B cell (primary cell): ENCODE data around the gene CKAP2. TPM values are rescaled to one million over a fixed set of nuclear protein-coding genes. Genes with fewer than 3 reads are reported as not detected.
"Not testable (repeated sequence)": the region's sequence is repeated elsewhere in the genome, so short reads cannot be mapped to it uniquely, and the experiment has no call there.

Experiments
- ATAC-seq: fragments of 200-7000 bp; cut with Tn5 transposase; one replicate; pipeline ENCODE4 v1.10.0; 2021; ENCODE audit warnings: low read depth, mild to moderate bottlenecking, moderate number of reproducible peaks, moderate library complexity
- CTCF ChIA-PET: fragments of 350-600 bp; sonication (Branson Sonifier 250); formaldehyde crosslinking; loops from one replicate; lab custom pipeline; 2021; ENCODE audit warnings: antibody characterized with exemption, inconsistent platforms; lab: Charles Lee
- POLR2A ChIA-PET: fragments of 350-600 bp; sonication (Branson Sonifier 250); formaldehyde crosslinking; loops from one replicate; lab custom pipeline; 2021; ENCODE audit warnings: antibody characterized with exemption; lab: Charles Lee
- DNase-seq: peaks from one replicate; pipeline ENCODE4 v3.0.0; 2013
- H2AFZ ChIP-seq: 2 replicates; pipeline ENCODE4 v1.6.1; 2012; ENCODE audit warnings: mild to moderate bottlenecking, low read depth, low read length; ENCODE audit not compliant: insufficient read depth, poor library complexity, severe bottlenecking
- H3K27ac ChIP-seq, 2 donors: 1 replicate in 1 of 2; 2 replicates in 1 of 2; pipeline ENCODE4 v1.5.1; 2012 to 2013; ENCODE audit warnings: low read length in 2 of 2, mild to moderate bottlenecking in 2 of 2, moderate library complexity in 1 of 2
- H3K27me3 ChIP-seq, 4 experiments: fragments of 200-600 bp in 1 of 4; sonication (generic) in 1 of 4; replicated peaks in 1 of 4; 1 replicate in 2 of 4; 2 replicates in 2 of 4; pipeline versions ENCODE4 v1.6.1 to v1.7.0; 2013 to 2016; ENCODE audit warnings: low read length in 3 of 4, mild to moderate bottlenecking in 2 of 4, mixed read lengths in 1 of 4, moderate library complexity in 1 of 4; ENCODE audit not compliant: insufficient read depth in 4 of 4, control insufficient read depth in 3 of 4; ENCODE audit errors: control extremely low read depth in 1 of 4
- H3K36me3 ChIP-seq, 2 experiments: replicated peaks in 1 of 2; 1 replicate in 1 of 2; 2 replicates in 1 of 2; pipeline versions ENCODE4 v1.6.1 to v1.7.1; 2013; ENCODE audit warnings: low read length in 1 of 2; ENCODE audit not compliant: insufficient read depth in 2 of 2, control insufficient read depth in 1 of 2; ENCODE audit errors: control extremely low read depth in 1 of 2, extremely low read depth in 1 of 2
- H3K4me1 ChIP-seq, 2 donors: fragments of 200-600 bp in 1 of 2; sonication (generic) in 1 of 2; 1 replicate in 1 of 2; 2 replicates in 1 of 2; pipeline versions ENCODE4 v1.5.1 to v1.6.1; 2013 to 2017; ENCODE audit warnings: low read length in 2 of 2; ENCODE audit not compliant: control insufficient read depth in 2 of 2, insufficient read depth in 2 of 2
- H3K4me2 ChIP-seq: replicated peaks from 2 replicates; pipeline ENCODE3; 2012; ENCODE audit warnings: mild to moderate bottlenecking, low read depth, low read length; ENCODE audit not compliant: poor library complexity, severe bottlenecking
- H3K4me3 ChIP-seq, 5 experiments: fragments of 200-600 bp in 1 of 5; sonication (generic) in 1 of 5; 1 replicate in 3 of 5; 2 replicates in 2 of 5; pipeline versions ENCODE4 v1.5.1 to v1.7.0; 2011 to 2016; ENCODE audit warnings: low read length in 4 of 5, mild to moderate bottlenecking in 4 of 5, low read depth in 2 of 5, control low read depth in 1 of 5, moderate library complexity in 1 of 5; ENCODE audit not compliant: insufficient read depth in 1 of 5; ENCODE audit errors: control extremely low read depth in 1 of 5, extremely low read depth in 1 of 5
- H3K79me2 ChIP-seq: fragments of 200-600 bp; sonication (generic); one replicate; pipeline ENCODE4 v1.6.0; 2016; ENCODE audit warnings: low read length; ENCODE audit not compliant: control insufficient read depth, insufficient read depth
- H3K9ac ChIP-seq: fragments of 200-600 bp; sonication (generic); 2 replicates; pipeline ENCODE4 v1.6.1; 2017; ENCODE audit warnings: mild to moderate bottlenecking, low read length, moderate library complexity
- H3K9me3 ChIP-seq, 3 donors: one replicate each; pipeline versions ENCODE4 v1.6.1 to v1.7.1; 2013; ENCODE audit warnings: low read length in 2 of 3; ENCODE audit not compliant: control insufficient read depth in 2 of 3, insufficient read depth in 1 of 3; ENCODE audit errors: control extremely low read depth in 1 of 3
- H4K20me1 ChIP-seq: 2 replicates; pipeline ENCODE4 v1.6.0; 2012; ENCODE audit warnings: mild to moderate bottlenecking, low read length; ENCODE audit not compliant: insufficient read depth, control insufficient read depth, poor library complexity, severe bottlenecking
- H3K27ac Mint-ChIP-seq: one replicate; pipeline ENCODE4 v1.8.0; 2021; ENCODE audit warnings: mixed read lengths
- H3K27me3 Mint-ChIP-seq: one replicate; pipeline ENCODE4 v1.8.0; 2021; ENCODE audit warnings: mixed read lengths
- H3K4me1 Mint-ChIP-seq: one replicate; pipeline ENCODE4 v1.8.0; 2021; ENCODE audit warnings: mixed read lengths
- H3K4me3 Mint-ChIP-seq: one replicate; pipeline ENCODE4 v1.8.0; 2021; ENCODE audit warnings: mixed read lengths
- H3K9me3 Mint-ChIP-seq: one replicate; pipeline ENCODE4 v1.8.0; 2022; ENCODE audit warnings: mixed read lengths; ENCODE audit not compliant: insufficient read depth
- EZH2 ChIP-seq: IDR thresholded peaks from 2 replicates; pipeline ENCODE4 v1.6.1; 2012; ENCODE audit warnings: borderline replicate concordance, low read depth, mild to moderate bottlenecking, moderate library complexity, low read length; ENCODE audit not compliant: insufficient read depth, poor library complexity, severe bottlenecking
- WGBS: methylation state at CpG from one replicate; pipeline ENCODE4 v1.1.5; 2013; ENCODE audit warnings: missing lambda C conversion rate; ENCODE audit not compliant: insufficient coverage; 5-methylcytosine and 5-hydroxymethylcytosine counted together
- intact Hi-C: fragments of 100-400 bp; cut with micrococcal nuclease; formaldehyde crosslinking; loops from one replicate; pipeline ENCODE4 v1.10.0; 2022
- polyA plus RNA-seq: library from polyadenylated mRNA; depleted of rRNA; stranded (reverse); fragments of >200 nt; gene quantifications from 2 replicates; pipeline ENCODE4 v1.2.3, GENCODE V29; 2012
- total RNA-seq, 2 donors: library from RNA; stranded (reverse); fragments of 120-200 nt in 1 of 2; gene quantifications; 1 replicate in 1 of 2; 2 replicates in 1 of 2; pipeline versions ENCODE4 v1.2.3 to v1.2.4, GENCODE V29; 2013 to 2022

Gene CKAP2
- total and polyA plus RNA-seq, 2 donors (not counting 1 experiment from before 2014, with no cell fraction given): 5.4 to 22.1 TPM

DNA sequence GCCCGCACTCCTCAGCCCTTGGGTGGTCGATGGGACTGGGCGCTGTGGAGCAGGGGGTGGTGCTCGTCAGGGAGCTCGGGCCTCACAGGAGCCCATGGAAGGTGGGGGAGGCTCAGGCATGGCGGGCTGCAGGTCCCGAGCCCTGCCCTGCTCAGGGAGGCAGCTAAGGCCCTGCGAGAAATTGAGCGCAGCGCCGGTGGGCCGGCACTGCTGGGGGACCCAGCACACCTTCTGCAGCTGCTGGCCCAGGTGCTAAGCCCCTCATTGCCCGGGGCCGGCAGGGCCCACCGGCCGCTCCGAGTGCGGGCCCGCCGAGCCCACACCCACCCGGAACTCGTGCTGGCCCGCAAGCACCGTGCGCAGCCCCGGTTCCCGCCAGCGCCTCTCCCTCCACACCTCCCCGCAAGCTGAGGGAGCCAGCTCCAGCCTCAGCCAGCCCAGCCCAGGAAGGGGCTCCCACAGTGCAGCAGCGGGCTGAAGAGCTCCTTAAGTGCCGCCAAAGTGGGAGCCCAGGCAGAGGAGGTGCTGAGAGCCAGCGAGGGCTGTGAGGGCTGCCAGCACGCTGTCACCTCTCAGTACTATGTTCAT is 47.1 kb upstream of the CKAP2 start:
- peaks cover 6 to 14% of the 10 kb centered on the region in 2 experiments for H3K36me3 ChIP-seq
- H4K20me1 ChIP-seq: not testable (repeated sequence)

DNA sequence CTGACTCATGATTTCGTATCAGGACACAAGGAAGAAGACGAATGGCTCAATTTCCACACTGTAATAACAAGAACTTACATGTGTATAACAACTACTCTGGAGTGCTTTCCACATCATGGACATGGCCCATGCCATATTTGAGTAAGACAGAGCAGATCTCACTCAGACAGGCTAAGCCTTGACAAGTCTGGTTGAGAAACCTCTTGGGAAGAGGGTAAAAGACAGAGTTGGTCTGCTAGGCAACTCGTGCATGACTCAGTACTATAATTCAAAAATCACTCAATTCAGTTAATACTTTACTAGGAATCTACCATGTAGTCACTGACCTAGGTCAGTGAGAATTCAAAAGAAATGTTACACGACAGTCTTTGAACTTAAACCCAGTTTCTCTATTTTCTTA is 43.6 kb upstream of the CKAP2 start:
- H3K4me2 ChIP-seq: no peak overlapping the region
- DNase-seq: no peak
- no peak overlapping the region for H2AFZ ChIP-seq
- H3K4me3 ChIP-seq: no peak overlapping the region
- TF ChIP-seq EZH2: no peak
- H3K36me3 ChIP-seq: peaks cover 12 to 37% of the 10 kb centered on the region in 2 experiments
- Mint-ChIP-seq H3K9me3 (no peaks in the 10 kb centered on the region), H3K4me1 (no peaks in the 10 kb centered on the region), H3K4me3 (no peak overlapping the region), H3K27me3 (no peaks in the 10 kb centered on the region), H3K27ac (no peak overlapping the region)
- POLR2A ChIA-PET: no interaction called here
- no peak overlapping the region for H3K27ac ChIP-seq
- CTCF ChIA-PET: interaction anchor here (0.7 kb wide), 1 partner anchor 1778 kb away, joined by 3 read pairs; no protein-coding TSS in a partner anchor
- no peak overlapping the region for H3K9ac ChIP-seq
- intact Hi-C loops: no loop called here
- H3K4me1 ChIP-seq: no peaks in the 10 kb centered on the region
- H3K27me3 ChIP-seq: no peaks in the 10 kb centered on the region
- H3K79me2 ChIP-seq: no peaks in the 10 kb centered on the region
- no peaks in the 10 kb centered on the region for H4K20me1 ChIP-seq
- ATAC-seq: no peak
- no CpG with 5 or more reads among the region's 4 CpGs for WGBS
- peaks cover 0 to 4% (median 0%) of the 10 kb centered on the region in 3 donors for H3K9me3 ChIP-seq

More for the DNA sequence above, 47.1 kb upstream of the CKAP2 start:
- H3K9ac ChIP-seq, intact Hi-C loops, H2AFZ ChIP-seq, H3K4me3 ChIP-seq, H3K79me2 ChIP-seq, H3K4me2 ChIP-seq, H3K27ac Mint-ChIP-seq, ATAC-seq, H3K9me3 Mint-ChIP-seq, POLR2A ChIA-PET, H3K27ac ChIP-seq, H3K4me3 Mint-ChIP-seq, DNase-seq, CTCF ChIA-PET, H3K9me3 ChIP-seq: not testable (repeated sequence)
- H3K4me1 Mint-ChIP-seq: peaks cover 20% of the 10 kb centered on the region
- H3K27me3 Mint-ChIP-seq: peaks cover 12% of the 10 kb centered on the region
- peaks cover 23 to 24% of the 10 kb centered on the region in 2 donors for H3K4me1 ChIP-seq
- 96% methylated on average over 20 of the region's 33 CpGs for WGBS
- H3K27me3 ChIP-seq: peaks cover 0 to 20% (median 8%) of the 10 kb centered on the region in 4 experiments
